Stimulated activated CD4-positive, alpha-beta T cell treated with anti-CD3 and anti-CD28 coated beads, Interleukin-1b, Interleukin-23, amount 100 ng/mL, for 1 hour (primary cell): ENCODE data around the gene ACSL5.
"Not testable (repeated sequence)": the region's sequence is repeated elsewhere in the genome, so short reads cannot be mapped to it uniquely, and the experiment has no call there.

ENCODE experiments used
- DNase-seq, 2 donors: peaks; one replicate each; pipeline ENCODE4 v3.0.0-alpha.2; 2020; ENCODE audit warnings: low read depth in 2 of 2

ACSL5 gene

GRCh38 chr10:112351146-112351545 is 22.8 kb upstream of the ACSL5 start:
- no peak for DNase-seq

DNA sequence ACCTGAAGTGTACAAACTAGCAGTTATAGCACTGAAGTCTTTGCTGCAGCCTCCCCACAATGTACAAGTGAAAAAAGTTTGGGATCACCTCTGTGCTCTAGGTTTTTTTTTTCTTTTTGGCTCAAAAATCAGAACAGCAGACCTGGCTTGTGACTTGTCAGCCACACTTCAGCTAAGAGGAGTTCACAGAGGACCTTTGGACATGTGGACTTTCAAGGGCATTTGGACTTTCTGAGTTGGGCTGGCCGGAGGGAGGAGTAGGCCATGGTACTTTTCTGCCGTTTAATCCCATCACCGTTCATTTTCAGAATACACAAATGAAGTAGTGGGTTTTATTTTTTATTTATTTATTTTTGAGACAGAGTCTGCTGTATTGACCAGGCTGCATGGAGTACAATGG is 21.9 kb upstream of the ACSL5 start:
- DNase-seq = no peak

- no peak for DNase-seq
Measured at GRCh38 chr10:112353046-112353445, 20.9 kb upstream of the ACSL5 start.

GRCh38 chr10:112356686-112357085 is 17.2 kb upstream of the ACSL5 start:
- no peak for DNase-seq

GRCh38 chr10:112359606-112360307 is 14.2 kb upstream of the ACSL5 start:
- no peak for DNase-seq

DNA sequence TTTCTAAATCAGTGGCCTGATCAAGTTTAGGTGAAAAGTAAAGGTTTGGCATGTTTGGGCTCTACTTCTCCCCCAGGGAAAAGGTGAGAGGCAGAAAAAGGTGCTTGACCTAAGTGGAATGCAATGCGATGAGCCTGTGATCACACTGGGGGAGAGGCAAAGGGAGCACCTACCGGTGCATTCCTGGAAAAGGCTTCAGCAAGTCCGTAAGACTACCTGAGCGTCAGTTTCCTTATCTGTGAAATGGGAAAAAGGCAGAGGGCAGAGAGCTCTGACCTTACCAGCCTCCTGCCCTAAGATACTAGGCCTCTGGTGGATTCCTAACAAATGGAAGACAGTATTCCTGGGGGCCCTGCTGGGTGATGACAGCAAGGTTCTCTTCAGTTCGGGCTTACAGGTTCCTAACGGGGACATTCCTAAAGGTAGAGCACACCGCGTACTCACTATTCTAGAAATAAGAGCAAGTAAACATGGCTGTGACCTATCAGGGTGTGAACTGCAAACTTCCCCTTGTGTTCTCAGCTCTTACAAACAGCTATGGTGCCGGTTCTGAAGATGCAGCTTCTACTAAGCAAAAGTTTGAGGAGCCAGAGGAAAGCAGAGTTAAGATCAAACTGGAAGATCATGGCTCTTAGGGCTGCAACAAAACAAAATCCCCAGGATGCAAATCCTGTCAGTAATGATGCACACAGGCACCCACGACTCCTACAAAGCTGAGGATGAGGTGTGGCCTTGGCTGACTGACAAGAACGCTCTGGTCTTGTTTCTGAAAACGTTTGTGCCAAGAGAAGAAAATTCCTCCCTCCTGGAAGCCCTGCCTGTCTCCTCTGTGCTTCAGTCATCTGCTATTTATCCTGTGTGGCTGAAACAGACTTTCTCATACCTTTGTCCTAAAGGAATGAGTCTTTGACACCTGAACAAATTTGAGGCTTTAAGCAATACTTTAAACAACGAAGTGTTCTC is 13.3 kb upstream of the ACSL5 start:
- no peak for DNase-seq

DNA sequence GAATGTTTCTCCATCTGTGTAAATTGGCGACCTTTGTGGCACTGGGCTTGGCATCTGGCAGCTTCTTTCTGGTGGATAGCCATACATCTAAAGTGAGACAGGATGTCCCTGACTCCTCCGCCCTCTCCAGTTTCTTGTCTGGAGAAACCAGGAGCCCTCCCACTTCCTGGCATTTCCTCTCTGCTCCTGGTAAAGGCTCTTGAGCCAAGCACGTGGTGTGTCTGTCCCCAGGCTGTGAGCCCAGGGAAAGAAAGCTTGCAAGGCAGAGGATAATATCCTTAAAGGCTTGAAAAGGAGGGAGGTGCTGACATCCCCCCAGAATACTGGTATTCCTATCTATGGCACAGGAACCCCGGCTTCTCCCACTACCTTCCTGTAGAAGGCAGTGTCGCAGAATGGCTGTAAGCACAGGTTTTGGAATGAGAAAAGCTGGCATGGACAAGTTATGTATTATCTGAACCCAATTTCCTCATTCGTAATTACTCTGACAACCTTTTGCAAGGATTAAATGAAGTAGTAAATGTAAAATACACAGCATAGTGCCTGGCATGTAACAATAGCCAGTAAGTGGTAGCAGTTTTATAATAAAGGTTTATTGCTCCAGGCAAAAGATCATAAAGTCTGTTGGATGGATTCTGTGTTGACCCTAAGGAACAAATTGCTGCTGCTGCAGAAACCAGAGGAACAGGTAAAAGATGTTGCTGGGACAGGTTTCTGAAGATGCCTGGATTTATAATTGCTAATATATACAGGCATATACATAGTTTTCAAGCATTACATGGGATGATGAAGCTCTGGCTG is 11.8 kb upstream of the ACSL5 start:
- no peak for DNase-seq

DNA sequence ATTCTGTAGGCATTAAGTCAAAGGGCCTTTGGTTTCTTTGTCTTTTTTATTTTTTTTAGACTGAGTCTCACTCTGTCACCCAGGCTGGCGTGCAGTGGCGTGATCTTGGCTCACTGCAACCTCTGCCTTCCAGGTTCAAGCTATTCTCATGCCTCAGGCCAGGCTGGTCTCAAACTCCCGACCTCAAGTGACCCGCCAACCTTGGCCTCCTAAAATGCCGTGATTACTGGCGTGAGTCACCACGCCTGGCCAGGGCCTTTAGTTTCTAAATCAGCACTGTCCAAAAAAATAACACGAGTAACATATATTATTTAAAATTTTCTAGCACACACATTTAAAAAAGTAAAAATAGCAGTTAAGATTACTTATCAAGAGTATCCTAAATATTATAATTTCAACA is 11.1 kb upstream of the ACSL5 start:
- no peak for DNase-seq

- DNase-seq = no peak
Measured at GRCh38 chr10:112363696-112364688, 9.9 kb upstream of the ACSL5 start.

DNA sequence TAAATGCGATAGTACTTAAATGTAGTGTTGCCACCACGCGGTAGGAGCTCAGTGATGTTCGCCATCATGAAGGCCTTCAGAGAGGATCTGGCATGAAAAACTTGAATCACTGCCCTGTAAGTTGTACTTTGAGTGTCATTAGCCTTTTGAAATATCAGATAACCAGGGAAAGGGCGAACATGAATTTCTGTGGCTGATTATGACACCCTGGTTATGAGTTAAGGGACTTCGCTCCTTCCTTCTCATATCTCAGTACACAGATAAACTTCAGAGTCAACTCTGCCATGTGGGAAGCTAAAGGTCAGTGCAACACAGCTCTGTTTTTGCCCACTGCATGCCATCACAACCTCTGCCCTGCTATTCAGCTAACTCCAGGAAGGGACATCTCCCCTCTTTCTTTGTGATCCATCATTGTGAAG is 8.9 kb upstream of the ACSL5 start:
- DNase-seq = no peak

GRCh38 chr10:112365451-112365850 is 8.5 kb upstream of the ACSL5 start:
- DNase-seq = no peak

GRCh38 chr10:112366992-112367391 is 6.9 kb upstream of the ACSL5 start:
- no peak for DNase-seq

- DNase-seq = no peak
Measured at GRCh38 chr10:112367516-112367915, 6.4 kb upstream of the ACSL5 start.

DNA sequence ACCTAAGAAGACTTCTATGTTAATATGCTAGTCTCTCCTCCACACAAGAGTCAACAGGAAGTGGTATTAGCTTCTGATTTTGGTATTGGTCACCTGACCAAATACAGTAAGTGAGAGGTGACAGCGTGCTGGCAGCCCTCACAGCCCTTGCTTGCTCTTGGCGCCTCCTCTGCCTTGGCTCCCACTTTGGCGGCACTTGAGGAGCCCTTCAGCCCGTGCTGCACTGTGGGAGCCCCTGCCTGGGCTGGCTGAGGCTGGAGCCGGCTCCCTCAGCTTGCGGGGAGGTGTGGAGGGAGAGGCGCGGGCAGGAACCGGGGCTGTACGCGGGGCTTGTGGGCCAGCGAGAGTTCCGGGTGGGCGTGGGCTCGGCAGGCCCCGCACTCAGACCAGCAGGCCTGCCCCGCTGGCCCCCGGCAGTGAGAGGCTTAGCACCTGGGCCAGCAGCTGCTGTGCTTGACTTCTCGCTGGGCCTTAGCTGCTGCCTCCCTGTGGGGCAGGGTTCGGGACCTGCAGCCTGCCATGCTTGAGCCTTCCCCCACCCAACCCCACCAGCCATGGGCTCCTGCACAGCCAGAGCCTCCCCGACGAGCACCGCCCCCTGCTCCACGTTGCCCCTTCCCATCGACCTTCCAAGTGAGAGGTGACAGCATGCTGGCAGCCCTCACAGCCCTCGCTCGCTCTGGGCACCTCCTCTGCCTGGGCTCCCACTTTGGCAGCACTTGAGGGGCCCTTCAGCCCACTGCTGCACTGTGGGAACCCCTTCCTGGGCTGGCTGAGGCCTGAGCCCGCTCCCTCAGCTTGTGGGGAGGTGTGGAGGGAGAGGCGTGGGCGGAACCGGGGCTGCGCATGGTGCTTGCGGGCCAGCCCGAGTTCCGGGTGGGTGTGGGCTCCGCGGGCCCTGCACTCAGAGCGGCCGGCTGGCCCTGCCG is 4.2 kb upstream of the ACSL5 start:
- DNase-seq = no peak

- no peak for DNase-seq
Measured at GRCh38 chr10:112370424-112370819, 3.5 kb upstream of the ACSL5 start.

- not testable (repeated sequence) for DNase-seq
Measured at GRCh38 chr10:112371326-112371725, 2.6 kb upstream of the ACSL5 start.

DNA sequence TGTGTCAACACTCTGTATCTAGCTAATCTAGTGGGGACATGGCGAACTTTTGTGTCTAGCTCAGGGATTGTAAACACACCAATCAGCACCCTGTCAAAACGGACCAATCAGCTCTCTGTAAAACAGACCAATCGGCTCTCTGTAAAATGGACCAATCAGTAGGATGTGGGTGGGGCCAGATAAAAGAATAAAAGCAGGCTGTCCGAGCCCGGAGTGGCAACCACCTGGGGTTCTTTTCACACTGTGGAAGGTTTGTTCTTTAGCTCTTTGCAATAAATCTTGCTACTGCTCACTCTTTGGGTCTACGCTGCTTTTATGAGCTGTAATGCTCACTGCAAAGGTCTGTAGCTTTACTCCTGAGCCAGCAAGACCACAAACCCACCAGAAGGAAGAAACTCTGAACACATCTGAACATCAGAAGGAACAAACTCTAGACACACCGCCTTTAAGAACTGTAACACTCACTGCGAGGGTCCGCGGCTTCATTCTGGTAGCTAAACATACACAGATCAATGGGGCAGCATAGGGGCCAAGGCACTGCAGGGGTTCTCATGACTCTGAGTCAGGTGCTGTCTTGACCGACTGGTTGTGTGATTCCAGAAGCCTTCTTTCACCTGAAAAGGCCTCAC is 1.6 kb upstream of the ACSL5 start:
- DNase-seq = not testable (repeated sequence)

GRCh38 chr10:112374724-112375541 is 1.0 kb downstream of the ACSL5 start:
- DNase-seq = no peak
